HG03103 (cell line): ENCODE measurements around the gene SLC25A22.

Source experiments
- ATAC-seq: cut with Tn5 transposase; IDR thresholded peaks from one replicate; pipeline ENCODE4 v1.9.1; 2021; ENCODE audit warnings: low read depth; ENCODE audit not compliant: unreplicated experiment

The SLC25A22 gene

GRCh38 chr11:761526-762108 lies 36.5 kb downstream of the SLC25A22 start:
- no peak for ATAC-seq

- ATAC-seq = no peak
Measured at GRCh38 chr11:760236-760635, 37.8 kb downstream of the SLC25A22 start.

- ATAC-seq = no peak
Measured at GRCh38 chr11:749731-750130, 48.4 kb downstream of the SLC25A22 start.

GRCh38 chr11:748007-748359 lies 50.1 kb downstream of the SLC25A22 start:
- no peak for ATAC-seq

DNA sequence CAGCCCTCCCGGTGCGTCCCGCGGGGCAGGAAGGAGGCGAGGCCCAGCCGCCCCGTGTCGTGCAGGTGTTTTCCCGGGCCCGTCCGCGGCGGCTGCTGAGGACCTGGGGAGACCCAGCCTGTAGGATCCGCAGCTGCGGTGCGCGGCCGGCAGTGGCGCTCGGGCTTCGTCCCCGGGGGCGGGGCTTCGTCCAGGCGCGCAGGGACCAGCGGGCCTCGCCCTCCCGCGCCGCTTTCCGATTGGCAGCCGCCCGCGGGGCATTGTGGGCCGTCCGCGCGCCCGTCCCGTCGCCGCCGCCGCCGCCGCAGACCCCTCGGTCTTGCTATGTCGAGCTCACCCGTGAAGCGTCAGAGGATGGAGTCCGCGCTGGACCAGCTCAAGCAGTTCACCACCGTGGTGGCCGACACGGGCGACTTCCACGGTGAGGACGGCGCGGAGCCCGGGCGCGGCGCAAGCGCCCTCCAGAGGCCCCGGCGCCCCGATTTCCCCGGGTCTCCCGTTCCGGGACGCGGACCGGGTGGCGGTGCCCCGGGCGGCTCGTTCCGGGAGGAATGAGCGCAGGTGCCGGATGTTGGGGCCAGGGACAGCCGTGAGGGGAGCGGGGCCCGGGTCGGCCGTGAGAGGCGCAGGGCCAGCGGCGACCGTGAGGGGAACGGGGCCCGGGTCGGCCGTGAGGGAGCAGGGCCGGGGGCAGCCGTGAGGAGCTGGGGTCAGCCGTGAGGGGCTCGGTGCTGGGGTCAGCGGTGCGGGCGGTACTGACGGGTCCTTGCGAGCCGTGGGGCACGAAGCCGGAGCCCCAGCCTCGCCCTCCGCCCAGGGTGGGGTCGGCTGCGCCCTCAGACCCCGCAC lies 50.7 kb downstream of the SLC25A22 start, which contains the start of gene TALDO1:
TSS of gene TALDO1 (plus strand) at position 307 of the 849 bp plus-strand sequence. CDS start at position 325, 18 bp downstream.
- ATAC-seq = peak; percentile 71

DNA sequence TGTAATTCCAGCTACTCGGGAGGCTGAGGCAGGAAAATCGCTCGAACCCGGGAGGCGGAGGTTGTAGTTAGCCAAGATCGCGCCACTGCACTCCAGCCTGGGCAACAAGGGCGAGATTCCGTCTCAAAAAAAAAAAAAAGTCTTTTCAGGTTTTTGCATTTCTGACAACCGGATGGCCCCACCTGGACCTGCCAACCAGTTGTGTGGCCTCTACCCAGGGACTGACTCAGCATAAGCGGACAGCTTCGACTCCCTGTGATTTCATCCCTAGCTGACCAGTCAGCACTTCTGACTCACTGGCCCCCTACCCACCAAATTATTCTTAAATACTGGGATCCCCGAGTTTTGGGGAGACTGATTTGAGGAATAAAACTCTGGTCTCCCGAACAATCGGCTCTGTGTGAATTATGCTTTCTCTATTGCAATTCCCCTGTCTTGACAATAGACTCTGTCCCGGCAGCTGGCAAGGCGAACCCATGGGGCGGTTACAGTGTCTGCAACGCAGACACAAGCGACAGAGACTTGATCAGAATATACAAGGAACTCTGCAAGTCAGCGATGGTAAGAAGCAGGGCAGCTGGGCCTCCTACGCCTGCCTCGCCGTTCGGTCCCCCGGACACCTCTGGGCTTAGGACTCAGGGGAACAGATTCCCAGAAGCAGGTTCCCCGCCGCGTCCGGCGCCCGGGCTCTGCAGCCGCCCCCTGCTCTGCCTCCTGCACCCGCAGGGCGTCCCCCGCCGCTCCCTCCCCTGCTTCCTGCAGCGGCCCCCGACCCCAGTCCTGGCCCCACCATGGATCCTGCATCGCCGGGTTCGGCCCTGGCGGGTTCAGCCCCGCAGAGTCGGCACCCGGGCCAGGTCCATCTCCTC lies 51.6 kb downstream of the SLC25A22 start:
- ATAC-seq = peak; percentile 25

- ATAC-seq = no peak
Measured at GRCh38 chr11:745428-745827, 52.7 kb downstream of the SLC25A22 start.

GRCh38 chr11:742571-743201 lies 55.4 kb downstream of the SLC25A22 start:
- no peak for ATAC-seq

DNA sequence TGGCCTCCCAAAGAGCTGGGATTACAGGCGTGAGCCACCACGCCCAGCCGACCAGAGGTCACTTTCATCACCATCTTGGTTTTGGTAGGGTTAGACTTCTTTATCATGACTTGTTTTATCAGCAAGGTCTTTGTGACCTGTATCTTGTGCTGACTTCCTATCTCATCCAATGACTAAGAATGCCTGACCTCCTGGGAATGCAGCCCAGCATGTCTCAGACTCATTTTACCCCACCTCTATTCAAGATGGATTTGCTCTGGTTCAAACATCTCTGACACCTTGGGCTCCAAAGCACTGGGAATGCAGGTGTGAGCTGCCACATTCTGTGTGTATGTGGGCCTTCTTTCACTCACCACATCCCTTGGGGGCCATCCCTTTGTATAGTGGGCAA lies 55.9 kb downstream of the SLC25A22 start:
- ATAC-seq = no peak
